VCaP (cell line): Measurements from ENCODE around the gene CECR2.

Experiments
- H3K27ac ChIP-seq: fragments of 450-650 bp; 2 replicates; pipeline ENCODE4 v1.5.1; 2017
- TF ChIP-seq, protein P1 (sequence below): fragments of 450-650 bp; conservative IDR thresholded peaks from 2 replicates; pipeline ENCODE4 v1.5.1; 2017; ENCODE audit warnings: mild to moderate bottlenecking, moderate library complexity

Gene CECR2

DNA sequence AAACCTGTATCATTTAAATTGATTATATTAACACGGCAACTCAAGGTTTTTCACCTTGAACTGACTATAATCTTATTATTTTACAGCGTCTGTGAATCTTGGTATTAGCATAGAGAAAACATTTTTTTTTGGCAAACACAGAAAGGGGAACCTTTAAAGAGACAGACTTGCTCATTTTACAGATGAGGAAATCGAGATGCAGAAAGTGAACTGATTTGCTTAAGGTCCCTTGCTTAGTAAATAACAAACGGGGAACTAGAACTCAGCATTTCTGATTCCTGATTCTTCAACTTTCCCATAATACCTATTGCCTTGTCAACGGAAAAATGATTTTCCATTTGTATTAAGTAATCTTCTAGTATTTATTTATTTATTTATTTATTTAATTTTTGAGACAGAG, 33.2 kb upstream of the CECR2 start:
- H3K27ac ChIP-seq, result no peak overlapping the region
- TF ChIP-seq, protein P1, sequence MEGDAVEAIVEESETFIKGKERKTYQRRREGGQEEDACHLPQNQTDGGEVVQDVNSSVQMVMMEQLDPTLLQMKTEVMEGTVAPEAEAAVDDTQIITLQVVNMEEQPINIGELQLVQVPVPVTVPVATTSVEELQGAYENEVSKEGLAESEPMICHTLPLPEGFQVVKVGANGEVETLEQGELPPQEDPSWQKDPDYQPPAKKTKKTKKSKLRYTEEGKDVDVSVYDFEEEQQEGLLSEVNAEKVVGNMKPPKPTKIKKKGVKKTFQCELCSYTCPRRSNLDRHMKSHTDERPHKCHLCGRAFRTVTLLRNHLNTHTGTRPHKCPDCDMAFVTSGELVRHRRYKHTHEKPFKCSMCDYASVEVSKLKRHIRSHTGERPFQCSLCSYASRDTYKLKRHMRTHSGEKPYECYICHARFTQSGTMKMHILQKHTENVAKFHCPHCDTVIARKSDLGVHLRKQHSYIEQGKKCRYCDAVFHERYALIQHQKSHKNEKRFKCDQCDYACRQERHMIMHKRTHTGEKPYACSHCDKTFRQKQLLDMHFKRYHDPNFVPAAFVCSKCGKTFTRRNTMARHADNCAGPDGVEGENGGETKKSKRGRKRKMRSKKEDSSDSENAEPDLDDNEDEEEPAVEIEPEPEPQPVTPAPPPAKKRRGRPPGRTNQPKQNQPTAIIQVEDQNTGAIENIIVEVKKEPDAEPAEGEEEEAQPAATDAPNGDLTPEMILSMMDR, result no peak

DNA sequence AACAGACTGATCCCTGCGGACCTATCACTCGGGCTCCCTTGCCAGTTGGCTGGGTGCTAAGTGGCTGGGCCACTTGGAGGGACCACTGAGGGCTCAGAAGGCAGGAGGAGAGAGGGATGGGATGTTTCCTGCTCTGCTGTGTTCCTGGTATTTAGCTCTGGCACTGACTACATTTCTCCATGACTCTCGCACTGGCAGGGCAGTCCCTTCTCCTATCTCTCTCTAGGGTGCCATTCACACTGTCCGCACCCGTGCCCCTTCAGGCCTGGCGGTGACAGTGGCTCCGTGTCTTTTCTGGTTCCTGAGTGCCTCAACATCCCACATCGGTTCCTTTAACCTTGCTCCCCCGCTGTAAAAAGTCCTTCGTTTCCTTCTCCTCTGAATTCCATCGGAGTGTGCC, 31.6 kb upstream of the CECR2 start:
- TF ChIP-seq, protein P1, result no peak
- no peak overlapping the region for H3K27ac ChIP-seq

DNA sequence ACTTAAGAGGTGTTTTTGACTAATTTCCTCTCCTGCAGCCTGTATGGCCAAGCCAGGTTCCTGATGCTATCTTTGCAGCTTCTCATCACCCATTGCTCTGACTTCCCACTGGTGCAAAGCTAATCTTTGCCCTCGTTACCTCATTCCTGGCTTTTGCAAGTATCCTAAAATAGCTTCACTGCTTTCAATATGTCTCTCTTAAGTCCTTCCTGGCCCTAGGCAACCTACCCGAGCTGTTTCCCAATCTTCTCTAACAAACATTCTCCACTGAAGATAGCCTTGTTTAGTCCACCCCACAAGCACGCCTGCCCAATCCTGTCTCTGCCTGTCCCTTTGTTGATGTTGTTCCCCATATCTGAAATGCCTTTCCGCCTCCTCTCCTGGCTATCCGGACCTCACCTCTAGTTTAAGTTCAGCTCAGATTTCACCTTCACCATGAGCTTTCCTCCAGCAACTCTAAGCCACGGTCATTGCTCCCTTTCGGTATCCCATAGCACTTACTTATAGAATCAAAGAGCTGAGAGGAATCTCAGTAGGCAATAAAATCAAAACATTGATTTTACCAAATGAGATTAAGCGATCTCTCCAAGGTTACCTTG, 30.1 kb upstream of the CECR2 start:
- TF ChIP-seq, protein P1, result no peak
- H3K27ac ChIP-seq, result no peak overlapping the region

DNA sequence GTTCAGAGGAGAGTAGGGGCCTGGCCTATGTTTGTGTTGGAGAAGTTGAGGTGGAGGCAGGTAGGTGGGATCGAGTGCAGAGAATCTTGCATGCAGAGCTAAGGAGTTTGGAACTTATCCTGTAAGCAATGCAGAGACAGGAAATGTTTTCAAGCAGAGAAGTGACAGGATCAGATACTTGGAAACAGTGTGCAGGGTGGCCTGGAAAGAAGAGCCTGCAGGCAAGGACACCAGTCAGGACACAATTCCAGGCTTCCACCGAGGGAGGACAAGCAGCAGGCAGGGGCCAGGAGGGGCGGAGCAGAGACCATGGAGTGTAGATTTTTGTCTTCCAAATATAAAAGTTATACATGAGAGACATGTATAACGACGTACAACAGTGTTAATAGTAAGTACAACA, 26.9 kb upstream of the CECR2 start:
- TF ChIP-seq, protein P1, result no peak
- no peak overlapping the region for H3K27ac ChIP-seq

DNA sequence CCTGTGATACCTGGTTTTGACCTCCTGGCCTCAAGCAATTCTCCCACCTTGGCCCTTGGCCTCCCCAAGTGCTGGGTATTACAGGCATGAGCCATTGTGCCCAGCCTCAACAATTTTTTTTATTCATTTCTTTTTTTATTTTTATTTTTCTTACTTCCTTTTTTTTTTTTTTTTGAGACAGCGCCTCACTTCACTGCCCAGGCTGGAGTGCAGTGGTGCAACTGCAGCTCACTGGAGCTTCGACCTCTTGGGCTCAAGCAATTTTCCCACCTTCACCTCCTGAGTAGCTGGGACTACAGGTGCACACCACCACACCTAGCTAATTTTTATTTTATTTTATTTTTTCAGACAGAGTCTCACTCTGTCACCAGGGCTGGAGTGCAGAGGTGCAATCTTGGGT, 25.5 kb upstream of the CECR2 start:
- TF ChIP-seq, protein P1, result no peak
- no peak overlapping the region for H3K27ac ChIP-seq

DNA sequence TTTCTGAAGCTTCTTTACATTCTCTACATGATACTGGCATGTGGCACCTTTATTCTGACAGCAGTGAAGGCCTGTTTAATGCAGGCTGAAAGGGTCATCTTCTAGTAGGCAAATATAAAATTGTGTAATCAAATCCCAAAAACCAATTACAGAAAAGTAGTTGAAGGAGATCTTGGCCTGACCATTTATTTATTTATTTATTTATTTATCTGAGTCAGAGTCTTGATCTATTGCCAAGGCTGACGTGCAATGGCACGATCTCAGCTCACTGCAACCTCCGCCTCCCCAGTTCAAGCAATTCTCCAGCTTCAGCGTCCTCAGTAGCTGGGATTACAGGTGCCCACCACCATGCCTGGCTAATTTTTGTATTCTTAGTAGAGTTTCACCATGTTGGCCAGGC, 22.7 kb upstream of the CECR2 start:
- H3K27ac ChIP-seq, result no peak overlapping the region
- TF ChIP-seq, protein P1, result no peak

DNA sequence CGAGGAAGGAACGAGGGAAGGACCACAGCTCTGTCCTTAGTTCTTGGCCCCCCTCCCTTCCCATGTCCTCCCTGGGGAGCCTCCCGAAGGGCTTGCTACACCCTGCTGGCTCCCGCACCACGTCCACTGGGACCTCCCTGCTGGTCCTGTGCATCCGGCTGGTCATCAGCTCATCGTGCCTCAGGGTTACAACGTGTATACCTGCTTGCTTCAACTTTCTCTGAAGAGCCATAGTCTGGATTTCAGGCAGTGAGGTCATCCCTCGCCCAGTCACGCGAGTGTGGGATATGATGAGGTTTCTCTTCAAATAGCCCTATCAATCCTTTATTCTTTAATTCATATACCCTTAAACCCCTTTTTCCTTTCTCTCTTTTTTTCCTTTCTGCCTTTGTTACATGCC, 21.5 kb upstream of the CECR2 start:
- no peak overlapping the region for H3K27ac ChIP-seq
- TF ChIP-seq, protein P1, result no peak
